ENCODE data around the gene TM9SF1. TPM values are rescaled to one million over a fixed set of nuclear protein-coding genes. Genes with fewer than 3 reads are reported as not detected.

The TM9SF1 gene
- total and polyA plus RNA-seq, 2 of the 13 experiments (the other 11 are each of a cell fraction or from before 2014, with no cell fraction given): 83.2 to 110 TPM

- TF ChIP-seq ZBTB39 (CRISPR knock-in tag; IDR thresholded peaks at IDR 0.05) (peak; percentile 29; the same call in 1 of the 2 replicates), ZNF30 (CRISPR knock-in tag; IDR thresholded peaks at IDR 0.05) (peak; percentile 96), CHD2 (IDR thresholded peaks at IDR 0.05; ENCODE audit: low read depth, low read length) (peak; percentile 49; the same call in 1 of the 2 replicates), ATF7-NPFF (CRISPR knock-in tag; IDR thresholded peaks at IDR 0.05; ENCODE audit: low read depth) (peak; percentile 98), ZNF260 (CRISPR knock-in tag; IDR thresholded peaks at IDR 0.05; ENCODE audit: borderline replicate concordance, low read depth) (peak; percentile 96), HIC2 (CRISPR knock-in tag; IDR thresholded peaks at IDR 0.05; ENCODE audit: low read depth) (peak; percentile 56), RBM22 (optimal IDR thresholded peaks at IDR 0.05; ENCODE audit: low read length) (no peak), IRF9 (CRISPR knock-in tag; IDR thresholded peaks at IDR 0.05; ENCODE audit: borderline replicate concordance) (peak; percentile 99), ZNF720 (CRISPR knock-in tag; IDR thresholded peaks at IDR 0.05) (peak; percentile 30; the same call in 1 of the 2 replicates), ZNF362 (CRISPR knock-in tag; IDR thresholded peaks at IDR 0.05; ENCODE audit: borderline replicate concordance) (peak; percentile 85), NAIF1 (CRISPR knock-in tag; IDR thresholded peaks at IDR 0.05; ENCODE audit: borderline replicate concordance) (no peak), KDM6A (CRISPR knock-in tag; IDR thresholded peaks at IDR 0.05; ENCODE audit: low read depth) (peak; percentile 61; the same call in 1 of the 2 replicates), ZFP36 (IDR thresholded peaks at IDR 0.05; ENCODE audit: borderline replicate concordance, low read depth, low read length, partially characterized antibody) (no peak), CENPX (CRISPR knock-in tag; IDR thresholded peaks at IDR 0.05) (no peak), ZNF589 (CRISPR knock-in tag; conservative IDR thresholded peaks at IDR 0.05) (no peak), EZH2 (conservative IDR thresholded peaks at IDR 0.05; ENCODE audit: low read depth, low read length) (no peak), ATF2 (CRISPR knock-in tag; IDR thresholded peaks at IDR 0.05) (peak; percentile 98), CAMTA2 (CRISPR knock-in tag; IDR thresholded peaks at IDR 0.05; ENCODE audit: borderline replicate concordance) (peak; percentile 97), SP140L (CRISPR knock-in tag; IDR thresholded peaks at IDR 0.05; ENCODE audit: borderline replicate concordance) (peak; percentile 89; the same call in 1 of the 2 replicates), ZNF773 (CRISPR knock-in tag; IDR thresholded peaks at IDR 0.05; ENCODE audit: borderline replicate concordance) (peak; percentile 94), ZNF333 (CRISPR knock-in tag; IDR thresholded peaks at IDR 0.05; ENCODE audit: borderline replicate concordance) (peak; percentile 96)
Measured at GRCh38 chr14:24195186-24196070, at the start of gene TM9SF1 (continued).
